ENCODE measurements around the gene CASD1.

Gene CASD1

GRCh38 chr7:94579470-94579869 lies 69.9 kb downstream of the CASD1 start:
- DNase-seq (ENCODE audit: low read depth in 2 of 2, low spot score in 1 of 2) = no peak

DNA sequence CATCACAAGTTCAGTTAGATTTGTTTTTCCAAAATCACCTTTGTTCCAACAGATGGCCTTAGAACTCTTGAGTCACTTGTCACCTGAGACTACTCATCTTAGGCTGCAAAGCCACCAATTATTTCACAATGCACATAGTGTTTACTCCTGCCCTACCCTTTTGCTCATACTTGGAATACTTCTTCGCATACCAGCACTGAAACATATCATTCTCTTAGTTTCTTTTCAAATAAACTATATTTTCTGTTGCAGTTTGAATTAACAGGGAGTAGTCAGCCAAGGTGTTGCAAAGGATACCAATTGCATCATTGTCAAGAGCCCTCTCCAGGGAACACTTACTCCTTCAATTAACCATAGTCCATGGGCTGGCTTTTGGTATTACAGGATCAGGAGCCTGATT lies 71.0 kb downstream of the CASD1 start:
- no peak for DNase-seq (ENCODE audit: low read depth in 2 of 2, low spot score in 1 of 2)

DNA sequence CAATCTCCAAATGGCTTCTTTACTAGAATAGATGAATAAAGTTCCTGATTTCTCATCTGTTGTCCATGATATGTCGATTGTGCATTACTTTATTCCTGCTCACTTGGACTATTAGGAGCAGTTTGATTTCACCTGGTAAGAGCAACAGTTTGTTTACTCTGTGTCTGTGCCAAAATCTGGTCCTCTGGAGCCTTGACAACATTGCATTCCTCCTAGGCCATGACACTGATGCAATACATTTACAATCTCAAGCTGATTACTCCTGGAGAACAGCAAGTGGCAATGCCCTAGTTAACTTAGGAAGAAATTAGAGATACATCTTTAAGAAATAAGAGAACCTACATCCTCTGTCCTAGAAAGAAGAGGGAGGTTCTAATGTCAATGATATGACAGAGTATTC lies 74.5 kb downstream of the CASD1 start:
- no peak for DNase-seq (ENCODE audit: low read depth in 2 of 2, low spot score in 1 of 2)

GRCh38 chr7:94588075-94588474 lies 78.5 kb downstream of the CASD1 start:
- no peak for DNase-seq (ENCODE audit: low read depth in 2 of 2, low spot score in 1 of 2)

- no peak for DNase-seq (ENCODE audit: low read depth in 2 of 2, low spot score in 1 of 2)
These were observed 81.0 kb downstream of the CASD1 start for GRCh38 chr7:94590526-94591162.

DNA sequence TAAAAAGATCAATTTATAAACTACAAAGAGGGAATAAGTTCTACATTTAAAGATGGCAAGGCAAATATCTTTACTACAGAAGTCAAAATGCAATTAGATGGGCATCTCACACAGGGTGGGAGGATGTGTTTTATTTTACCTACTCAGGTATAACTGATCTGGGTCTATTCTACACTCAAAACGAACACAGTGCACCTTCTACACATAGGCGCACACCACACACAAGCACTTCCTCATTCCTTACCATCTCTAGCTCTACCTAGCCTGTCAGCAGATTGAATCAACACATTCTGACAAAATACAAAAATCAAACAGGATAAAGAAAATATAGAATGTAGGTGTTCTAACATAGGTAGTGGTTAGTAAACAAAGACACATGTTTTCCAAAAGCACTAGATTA lies 81.6 kb downstream of the CASD1 start:
- no peak for DNase-seq (ENCODE audit: low read depth in 2 of 2, low spot score in 1 of 2)

DNA sequence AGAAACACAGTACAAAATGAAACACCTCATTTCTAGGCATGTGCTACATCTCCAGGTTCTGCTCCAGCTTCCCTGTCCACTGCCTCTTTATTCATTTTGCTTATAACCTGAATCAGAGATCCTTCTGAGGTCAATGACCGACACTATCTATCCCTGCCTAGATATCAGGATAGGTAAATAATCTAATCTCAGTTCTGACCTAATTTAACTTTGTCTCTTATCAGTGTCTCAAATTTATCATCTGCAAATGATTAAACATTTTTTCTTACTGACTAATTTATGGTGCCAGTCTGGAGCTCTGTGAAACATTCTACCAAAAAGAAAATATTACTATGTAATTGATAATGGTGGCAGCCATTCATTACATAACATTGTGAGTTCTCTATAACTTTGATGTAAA lies 85.3 kb downstream of the CASD1 start:
- no peak for DNase-seq (ENCODE audit: low read depth in 2 of 2, low spot score in 1 of 2)

GRCh38 chr7:94595717-94596116 lies 86.1 kb downstream of the CASD1 start:
- no peak for DNase-seq (ENCODE audit: low read depth in 2 of 2, low spot score in 1 of 2)

DNA sequence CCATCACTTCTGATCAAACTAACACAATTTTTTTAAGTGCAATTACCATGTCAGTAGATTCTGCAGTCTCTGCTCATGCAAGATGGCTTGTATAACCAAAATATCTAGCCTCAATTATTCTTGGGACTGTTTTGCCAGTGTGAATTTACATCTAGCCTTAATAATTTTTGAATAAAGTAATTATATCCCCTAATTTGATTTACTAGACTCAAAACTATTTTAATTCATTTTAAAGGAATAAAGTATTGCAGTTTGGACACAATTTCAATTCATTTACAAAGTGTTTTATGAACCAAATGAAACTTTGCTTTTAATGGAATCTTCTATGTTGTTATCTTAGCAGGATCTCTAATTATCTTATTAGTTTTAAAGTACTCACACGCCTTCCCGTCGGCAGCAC lies 90.7 kb downstream of the CASD1 start:
- no peak for DNase-seq (ENCODE audit: low read depth in 2 of 2, low spot score in 1 of 2)

- DNase-seq (ENCODE audit: low read depth in 2 of 2, low spot score in 1 of 2) = no peak
These were observed 92.6 kb downstream of the CASD1 start for GRCh38 chr7:94602181-94602580.

DNA sequence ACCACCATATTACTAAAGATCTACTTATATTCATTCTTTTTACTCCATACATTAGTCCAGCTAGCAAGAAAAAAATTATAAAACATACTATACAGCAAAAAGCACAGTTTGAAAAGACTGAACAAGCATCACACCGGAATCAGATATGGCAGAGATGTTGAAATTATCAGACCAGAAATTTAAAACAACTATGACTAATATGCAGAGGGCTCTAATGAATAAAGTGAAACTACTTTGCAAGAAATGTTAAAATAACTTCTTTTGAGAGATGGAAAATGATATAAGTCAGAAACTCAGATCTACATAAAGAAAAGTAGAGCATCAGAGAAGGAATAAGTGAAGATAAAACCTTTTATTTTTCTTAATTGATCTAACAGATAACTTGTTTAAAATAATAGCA lies 95.4 kb downstream of the CASD1 start:
- DNase-seq (ENCODE audit: low read depth in 2 of 2, low spot score in 1 of 2) = no peak

Data from stimulated activated CD8-positive, alpha-beta memory T cell treated with anti-CD3 and anti-CD28 coated beads, Interleukin-4, amount 100 ng/mL, for 1 hour (primary cell).